Measurements from ENCODE around the gene ERBB4.
"Not testable (repeated sequence)": the region's sequence is repeated elsewhere in the genome, so short reads cannot be mapped to it uniquely, and the experiment has no call there.

The ERBB4 gene

DNA sequence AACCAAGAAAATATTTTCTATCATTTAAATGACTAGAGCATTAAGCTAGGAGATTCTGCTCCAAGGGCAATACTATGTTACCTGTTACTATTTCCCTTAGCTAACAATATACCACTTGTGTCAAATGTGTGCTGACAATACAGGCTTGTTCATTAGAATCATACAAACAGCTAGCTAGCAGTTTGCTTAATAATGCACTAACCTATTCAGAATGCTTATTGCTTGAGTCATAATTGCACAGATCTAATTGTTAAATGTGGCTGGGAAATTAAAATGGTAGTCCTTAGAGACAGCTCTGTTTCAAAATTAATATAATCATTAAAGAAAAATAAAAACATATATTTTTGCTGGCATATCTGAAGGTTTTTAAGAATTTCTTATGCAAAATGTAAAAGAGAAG is 344.2 kb downstream of the ERBB4 start:
- DNase-seq = no peak

DNA sequence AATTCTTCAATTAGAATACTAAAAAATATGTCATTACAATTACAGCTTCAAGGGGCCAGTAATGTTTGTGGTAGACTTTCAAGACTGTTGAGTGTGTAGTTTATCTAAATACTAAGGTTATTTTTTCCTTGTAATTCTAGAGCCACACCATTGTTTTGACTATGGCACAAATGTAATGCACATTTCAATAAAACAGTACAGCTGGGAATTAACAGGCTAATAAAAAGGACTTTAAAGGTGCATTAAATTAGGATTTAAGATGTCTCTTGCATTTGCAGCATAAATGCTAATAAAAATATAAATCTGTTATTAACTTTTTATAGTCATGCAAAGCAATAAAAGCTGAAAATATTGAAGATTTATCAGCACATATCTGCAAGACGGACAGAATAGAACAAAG is 344.8 kb downstream of the ERBB4 start:
- no peak for DNase-seq

DNA sequence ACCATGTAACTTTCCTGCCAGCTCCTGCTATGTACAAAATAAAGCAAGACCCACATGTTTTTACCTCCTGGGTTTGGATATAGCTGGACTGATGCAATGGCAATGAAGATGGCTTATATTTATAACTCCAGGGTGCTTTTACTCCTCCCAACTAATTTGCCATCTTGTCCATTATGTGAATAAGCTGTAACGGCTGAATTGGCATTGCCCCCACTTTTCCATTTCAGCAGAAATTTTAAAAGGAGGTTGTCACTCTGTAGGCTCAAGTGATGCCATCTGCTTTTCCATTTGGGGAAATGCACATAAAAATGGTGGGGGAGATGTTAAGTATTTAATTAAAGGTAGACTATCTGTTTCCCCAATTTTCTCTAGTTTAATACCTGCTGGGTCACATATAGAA is 345.5 kb downstream of the ERBB4 start:
- no peak for DNase-seq

DNA sequence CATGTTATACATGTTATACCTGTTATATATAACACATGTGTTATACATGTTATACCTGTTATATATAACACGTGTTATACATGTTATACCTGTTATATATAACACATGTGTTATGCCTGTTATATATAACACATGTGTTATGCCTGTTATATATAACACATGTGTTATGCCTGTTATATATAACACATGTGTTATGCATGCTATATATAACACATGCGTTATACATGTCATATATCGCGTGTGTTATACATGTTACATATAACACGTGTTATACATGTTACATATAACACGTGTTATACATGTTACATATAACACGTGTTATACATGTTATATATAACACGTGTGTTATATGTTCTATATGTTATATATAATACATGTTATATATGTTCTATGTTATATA is 347.2 kb downstream of the ERBB4 start:
- not testable (repeated sequence) for DNase-seq

DNA sequence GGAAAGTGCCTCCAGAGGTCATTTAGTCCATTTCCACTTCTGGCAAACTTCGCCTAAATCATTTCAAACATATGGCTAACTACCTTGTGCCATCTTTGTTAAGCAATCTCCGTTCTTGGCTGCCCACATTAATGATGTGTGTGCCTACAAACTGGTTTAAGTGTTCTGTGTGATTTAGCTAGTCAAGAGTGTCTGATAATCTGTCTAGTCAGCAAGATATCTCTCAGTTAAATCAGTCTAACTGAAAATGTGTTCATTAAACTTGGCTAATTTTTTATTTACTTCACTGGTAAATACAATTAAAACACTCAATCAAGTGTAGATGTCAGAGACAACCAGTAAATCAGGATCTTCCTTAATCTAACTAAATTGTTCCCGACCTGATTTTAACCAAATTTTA is 352.4 kb downstream of the ERBB4 start:
- DNase-seq = no peak

DNA sequence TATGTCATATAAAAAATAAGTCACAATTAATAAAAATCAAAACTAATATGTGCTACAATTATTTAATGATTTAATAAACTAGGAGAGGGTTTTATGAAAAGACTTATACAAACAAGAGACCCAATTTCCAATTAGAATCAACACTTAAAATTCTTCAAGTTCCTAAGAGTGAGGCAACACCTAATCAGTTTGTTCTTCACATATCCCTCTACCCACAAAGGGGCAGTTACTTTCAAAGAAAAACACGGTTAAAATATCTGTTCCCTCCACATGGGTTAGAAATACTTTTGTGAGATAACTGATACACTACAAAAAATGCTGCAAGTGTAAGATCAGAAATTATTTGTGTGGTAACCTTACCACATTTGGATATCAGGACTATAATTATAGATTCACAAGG is 357.0 kb downstream of the ERBB4 start:
- no peak for DNase-seq

DNA sequence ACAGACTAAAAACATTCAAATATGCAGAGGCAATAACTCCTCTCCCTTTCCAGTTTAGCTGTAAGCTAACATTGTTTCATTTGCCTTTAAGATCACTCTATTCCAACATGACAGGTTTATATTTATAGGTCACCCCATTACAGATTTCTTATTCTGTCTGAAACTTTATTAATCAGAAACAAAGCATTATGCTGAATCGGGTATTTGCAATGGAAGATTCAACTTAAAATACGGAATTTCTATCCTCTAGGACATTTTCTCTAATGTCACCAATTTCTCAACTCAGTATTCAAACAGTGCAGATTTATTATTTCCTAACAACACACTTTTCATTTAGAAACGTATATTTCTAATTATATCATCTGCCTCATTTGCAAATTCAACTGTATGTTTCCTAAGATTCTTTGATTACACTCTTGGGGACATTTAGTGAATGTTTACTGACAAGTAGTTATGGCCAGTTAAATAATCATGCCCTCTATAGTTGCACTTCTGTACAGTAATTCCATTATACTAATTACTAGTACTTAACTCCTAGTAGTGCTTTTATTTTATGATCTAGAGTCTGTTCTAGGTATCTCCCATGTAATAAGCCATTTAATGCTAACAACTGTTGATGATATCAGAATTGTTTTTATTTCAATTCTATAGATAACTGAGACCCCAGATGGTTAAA is 358.1 kb downstream of the ERBB4 start:
- no peak for DNase-seq

DNA sequence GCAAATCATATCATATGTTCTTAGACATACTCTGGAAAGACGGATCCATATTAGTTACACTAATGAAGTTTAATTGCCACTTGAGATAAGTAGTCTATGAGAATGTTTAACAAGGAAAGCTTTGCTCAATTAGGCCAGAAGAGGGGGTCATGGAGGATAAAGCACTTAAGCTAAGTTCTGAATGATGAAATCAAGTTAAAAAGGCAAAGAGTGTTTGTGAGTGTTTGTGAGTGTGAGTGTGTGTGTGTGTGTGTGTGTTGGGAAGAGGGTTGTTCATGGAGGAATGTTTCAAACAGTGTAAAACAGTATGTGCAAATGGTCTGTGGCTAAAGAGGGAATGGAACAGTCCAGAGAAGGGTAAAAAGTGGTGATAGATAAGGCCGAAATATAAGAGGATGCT is 360.9 kb downstream of the ERBB4 start:
- DNase-seq = no peak

DNA sequence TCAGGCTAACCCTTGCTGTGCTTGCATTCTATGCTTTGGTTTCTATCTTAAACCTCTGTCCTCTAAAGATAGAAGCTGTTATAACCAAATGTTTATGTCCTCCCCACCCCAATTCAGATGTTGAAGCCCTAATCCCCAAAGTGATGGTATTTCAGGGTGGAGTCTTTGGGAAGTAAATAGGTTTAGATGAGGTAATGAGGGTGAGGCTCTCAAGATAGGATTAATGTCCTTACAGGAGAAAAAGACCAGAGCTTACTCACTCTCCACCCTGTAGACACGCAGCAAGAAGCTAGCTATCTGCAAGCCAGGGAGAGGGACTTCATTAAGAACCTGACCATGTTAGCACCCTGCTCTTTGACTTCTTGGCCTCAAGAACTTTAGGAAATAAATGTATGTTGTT is 362.5 kb downstream of the ERBB4 start:
- DNase-seq = no peak

DNA sequence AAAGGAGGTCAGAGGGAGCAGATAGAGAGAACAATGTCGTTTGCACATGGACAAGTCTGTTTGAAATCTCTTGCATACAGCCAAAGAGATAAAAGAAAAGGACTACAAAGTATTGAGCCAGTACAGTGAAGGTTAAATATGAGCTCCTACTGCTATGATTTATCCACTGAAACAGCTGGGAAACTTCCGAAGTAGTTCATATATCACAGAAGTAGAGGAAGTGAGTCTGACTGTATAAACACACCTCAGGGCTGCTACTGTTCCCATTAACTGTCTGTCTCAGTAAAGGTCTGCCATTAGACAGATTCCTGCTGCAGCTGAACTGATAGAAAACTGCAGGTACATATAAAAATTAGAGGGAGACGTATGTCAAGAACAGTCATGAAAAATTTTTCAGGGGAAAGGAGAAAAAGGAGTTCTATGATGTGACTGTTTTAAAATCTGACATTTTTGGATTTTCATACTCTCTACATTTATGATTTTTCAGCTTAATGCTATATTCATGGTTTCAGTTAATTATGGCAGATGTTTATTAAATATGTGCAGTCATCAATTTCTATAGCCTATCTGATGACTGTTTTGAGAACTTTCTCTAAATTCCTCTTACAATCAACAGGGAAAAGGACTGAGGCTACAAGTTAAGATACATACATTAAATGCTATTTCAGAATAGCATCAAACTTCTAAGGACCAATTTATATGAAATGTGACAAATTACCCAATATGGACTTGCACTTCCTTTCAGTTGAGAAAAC is 364.7 kb downstream of the ERBB4 start:
- no peak for DNase-seq

DNA sequence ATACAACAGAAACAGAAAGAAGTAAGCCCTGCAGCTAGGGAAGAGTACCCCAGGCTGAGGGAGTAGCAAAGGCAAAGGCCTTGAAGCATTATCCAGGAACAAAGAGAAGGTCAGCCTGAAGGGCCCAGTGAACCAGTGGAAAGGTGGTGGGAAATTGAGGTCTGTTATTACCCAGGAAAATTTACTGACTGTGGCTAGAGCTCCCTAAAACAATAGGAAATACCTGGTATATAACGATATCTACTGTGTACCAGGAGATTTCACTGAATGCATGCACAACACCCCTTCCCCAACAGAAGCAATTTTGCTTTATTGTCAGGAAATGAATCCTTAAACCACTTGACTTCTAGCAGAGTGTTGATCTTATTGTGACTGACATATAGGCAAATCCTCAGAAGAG is 365.3 kb downstream of the ERBB4 start:
- no peak for DNase-seq

DNA sequence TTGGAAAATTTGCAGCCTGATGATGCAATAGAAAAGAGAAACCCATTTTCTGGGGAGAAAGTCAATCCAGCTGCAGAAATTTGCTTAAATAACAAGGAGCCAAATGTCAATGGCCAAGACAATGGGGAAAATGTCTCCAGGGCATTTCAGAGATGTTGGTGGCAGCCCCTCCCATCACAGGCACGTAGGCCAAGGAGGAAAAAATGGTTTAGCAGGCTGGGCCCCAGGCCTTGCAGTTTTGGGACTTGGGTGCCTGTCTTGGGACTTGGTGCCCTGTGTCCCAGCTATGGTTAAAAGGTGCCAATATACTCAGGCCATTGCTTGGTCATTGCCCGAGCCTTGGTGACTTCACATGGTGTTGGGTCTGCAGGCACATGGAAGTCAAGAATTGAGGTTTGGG is 368.2 kb downstream of the ERBB4 start:
- DNase-seq = no peak

DNA sequence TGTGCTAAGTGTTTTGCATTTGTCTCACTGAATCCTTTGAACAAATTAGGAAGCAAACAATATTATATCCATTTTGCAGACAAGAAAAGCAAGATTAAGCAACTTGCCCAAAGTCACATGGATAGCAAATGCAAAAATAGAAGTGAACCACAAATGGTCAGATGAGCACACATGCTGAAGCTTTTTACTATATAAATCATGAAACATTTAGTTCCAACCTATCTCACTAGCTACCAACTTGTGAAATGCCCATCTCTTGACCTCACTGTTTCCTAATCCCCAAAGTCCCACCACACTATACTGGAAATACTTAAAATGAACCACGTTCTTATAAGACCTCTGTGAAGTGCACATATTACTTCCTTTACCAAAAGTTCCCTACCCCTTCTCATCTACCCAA is 380.5 kb downstream of the ERBB4 start:
- DNase-seq = no peak

DNA sequence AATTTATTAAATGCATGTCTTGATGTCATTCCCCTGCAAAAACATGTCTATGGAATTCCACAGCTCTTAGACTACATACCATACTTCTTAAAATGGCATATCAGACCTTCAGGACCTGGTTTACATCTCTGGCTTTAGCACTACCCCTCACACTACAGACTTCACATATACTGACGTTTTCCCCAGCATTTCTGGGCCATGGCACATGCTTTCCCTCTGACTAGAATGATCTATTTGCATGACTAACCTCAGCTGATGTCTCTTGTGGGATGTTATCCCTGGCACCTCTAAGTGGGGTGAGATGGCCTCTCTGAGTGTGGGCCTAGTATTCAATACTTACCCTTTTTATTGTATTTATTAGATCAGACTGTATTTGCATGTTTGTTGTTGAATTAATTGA is 381.6 kb downstream of the ERBB4 start:
- DNase-seq = no peak

DNA sequence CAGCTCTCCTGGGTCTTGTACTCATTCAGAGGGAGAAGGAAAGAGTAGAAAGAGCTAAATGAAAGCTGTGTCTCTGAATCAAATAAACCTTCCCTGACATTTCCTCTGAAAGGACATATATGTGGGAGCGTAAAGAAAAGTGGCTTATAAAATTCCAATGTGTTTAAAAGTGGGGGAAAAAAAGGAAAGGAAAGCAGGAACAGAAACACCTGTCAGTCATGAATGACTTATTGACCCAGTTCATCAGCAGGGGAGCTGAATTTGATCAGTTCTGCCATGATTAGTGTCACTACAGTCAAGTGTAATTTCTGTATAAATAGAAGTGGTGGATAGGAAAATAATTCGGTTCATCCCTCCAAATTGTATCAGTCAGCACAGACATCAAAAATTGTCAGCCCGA is 382.5 kb downstream of the ERBB4 start:
- no peak for DNase-seq

DNA sequence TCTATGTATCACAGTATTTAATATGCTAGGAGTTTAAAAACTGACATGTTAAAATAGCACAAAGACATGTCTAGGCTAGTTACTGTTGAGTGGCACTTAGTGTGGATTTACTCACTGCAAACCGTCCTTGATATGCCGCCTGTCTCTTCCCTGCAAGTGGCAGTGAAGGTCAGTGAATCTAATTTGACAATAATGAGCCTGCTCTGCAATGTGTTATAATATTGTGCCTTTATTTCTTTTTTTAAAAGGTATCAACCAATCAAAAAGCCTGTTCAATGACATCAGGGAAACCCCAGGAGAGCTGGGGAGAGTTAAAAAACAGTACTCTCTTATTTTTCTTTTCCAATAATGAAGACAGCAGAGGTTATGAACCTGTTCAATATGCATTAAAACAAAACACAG is 384.1 kb downstream of the ERBB4 start:
- DNase-seq = no peak

DNA sequence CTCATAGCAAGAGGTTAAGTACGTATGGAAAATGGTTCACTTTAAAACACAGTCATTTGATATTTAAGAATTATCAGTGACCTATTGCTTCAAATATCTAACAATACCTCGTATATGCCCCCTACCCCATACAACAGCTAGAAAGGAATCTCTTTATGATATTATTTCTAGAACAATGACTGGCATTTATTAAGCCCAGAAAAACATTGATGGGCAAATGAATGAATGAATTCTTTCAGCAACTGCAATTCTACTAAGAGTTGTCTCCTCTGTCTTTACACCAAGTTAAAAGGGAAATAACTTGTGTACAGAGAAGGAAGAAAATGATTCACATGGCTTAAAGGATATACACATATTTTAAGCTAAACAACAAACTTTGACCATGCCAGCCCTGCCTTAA is 384.7 kb downstream of the ERBB4 start:
- no peak for DNase-seq

DNA sequence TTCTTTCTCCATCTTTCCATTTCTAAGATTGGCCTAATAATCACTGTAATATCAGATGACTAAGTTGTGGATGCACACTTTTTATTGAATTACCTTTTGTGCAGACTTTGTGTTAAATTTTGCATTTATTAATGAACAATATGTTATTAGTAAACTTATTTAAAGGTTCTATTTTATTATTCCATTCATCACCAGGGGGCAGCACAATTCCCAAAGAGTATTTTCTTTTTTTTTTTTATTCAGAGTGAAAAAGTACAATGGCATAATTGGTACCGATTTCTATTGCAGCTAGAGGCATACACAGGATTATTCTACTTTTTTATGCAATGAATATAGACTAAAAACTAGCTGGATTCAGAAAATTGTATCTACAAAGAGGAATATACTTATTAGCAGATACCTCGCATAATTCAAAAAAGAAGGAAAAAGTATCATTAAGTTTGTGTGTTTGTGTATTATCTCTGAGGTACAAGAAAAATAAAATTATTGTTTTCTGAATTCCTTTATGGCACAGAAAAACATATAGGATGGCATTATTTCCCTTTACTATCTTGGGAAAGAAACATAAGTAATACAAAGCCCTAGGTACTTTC is 390.6 kb downstream of the ERBB4 start:
- DNase-seq = no peak

DNA sequence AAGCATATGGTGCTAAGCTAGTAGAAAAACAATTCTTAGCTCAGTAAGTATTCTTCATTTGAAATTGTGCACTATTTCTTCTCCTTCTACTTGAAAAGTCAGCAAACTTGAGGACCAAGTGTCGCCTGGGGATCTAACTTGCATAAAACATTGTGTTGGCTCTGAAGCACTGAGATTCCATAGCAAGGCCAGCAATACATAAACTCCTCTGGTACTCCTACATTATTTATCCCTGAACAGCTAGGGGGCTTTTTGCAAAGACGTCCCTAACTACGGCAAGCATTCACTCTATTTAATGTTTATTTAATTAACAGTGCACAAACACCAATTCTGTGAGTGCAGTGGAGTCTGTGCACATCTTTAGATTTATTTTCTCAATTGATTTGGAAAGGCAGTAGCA is 392.2 kb downstream of the ERBB4 start:
- DNase-seq = no peak

DNA sequence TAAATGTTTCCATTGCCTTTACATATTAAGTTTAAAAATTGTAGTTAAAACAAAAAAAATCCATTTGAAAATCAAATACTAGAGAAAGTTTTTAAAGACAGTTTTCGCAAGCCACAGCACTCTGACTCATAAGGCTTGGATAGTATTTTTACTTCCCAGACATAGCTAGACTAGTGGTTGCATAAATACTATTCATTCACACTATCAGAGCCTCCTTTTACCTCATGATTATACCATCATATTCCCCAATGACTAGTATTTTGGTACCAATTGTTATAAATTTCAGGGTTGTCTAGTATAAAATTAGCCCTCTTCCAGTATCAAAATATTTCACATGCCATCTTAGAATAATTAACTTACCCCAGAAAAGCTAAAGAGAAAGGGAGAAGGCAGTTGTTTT is 393.5 kb downstream of the ERBB4 start:
- no peak for DNase-seq

DNA sequence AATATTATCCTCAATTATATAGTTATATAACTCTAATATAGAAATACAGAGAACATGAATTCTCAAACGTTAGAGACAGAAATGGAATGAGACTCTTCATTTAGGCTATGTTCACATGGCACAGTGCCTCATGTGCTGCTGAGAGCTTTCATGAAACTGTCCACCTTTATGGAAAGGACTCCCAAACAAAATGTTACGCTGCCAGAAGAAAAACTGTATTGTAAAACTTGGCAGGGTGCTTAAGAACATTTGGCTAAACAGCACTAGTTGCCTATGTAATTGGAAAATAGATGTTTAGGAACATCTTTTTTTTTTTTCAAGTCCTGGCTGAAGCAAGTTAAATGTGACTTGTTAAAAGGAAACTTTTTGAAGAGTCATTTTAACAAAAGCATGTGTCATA is 396.0 kb downstream of the ERBB4 start:
- DNase-seq = no peak

DNA sequence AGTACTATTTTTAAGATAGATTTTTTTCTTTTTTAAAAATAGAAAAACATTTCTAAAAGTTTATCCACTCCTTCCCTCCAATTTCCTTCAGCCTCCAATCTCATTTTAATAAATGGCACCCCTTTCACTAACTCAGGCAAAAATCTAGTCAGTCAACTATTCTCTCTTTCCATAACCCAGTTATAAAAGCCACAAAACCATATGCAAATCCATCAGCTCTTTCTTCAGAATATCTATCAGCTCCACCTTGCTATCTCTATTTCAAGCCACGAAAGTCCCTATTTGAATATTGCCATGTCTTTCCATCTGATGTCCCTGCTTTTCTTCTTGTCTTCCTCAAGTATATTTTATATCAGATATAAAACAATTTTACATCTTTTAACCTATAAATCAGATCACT is 397.1 kb downstream of the ERBB4 start:
- no peak for DNase-seq

DNA sequence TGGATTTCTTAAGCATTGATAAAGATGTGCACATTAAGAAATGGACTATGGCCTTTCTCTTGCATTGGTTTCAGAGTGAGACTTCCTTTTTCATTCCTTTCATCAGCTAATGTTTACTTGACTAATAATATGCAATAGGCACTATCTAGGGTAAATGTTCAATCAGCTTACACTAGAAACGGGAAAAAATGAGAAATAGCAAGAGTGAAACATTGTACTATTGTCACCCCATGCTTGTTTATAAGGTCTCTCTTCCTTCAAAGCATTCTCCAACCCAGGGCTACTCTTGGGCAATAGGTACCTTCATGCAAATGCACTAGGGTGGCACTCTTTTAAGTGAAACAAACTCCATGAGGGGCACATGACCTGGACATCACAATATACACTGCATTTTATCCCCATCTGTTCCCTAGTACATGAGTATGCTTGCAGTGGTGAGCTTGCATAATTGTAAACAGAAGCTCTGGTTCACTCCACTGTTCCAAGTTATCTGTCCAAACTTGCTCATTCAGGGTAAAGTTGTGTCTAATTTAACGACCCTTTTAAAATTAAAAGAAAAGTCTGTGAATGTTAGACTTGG is 402.3 kb downstream of the ERBB4 start:
- DNase-seq = no peak

DNA sequence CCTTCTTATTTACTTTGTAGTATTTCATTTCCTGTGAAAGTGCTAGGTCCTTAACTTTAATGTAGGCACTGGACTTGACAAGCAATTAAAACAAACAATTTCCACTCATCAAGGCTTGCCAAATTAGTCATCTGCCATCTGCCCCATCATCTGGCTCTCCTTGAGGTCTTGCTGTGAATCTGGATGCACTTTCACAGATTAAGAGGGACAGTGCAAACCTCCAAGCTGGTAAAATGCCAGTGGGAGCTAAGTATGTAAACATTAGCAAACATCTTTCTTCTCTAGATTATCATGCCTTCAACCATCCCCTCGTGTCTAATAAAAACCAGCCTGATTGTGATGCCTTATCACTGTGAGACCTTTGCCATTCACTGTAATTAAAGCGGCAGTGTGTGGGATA is 402.9 kb downstream of the ERBB4 start:
- DNase-seq = no peak

Measured in left hindlimb (tissue), 1 donor.